SK-N-SH (cell line): ENCODE data around the gene TTLL6. TPM values are rescaled to one million over a fixed set of nuclear protein-coding genes. Genes with fewer than 3 reads are reported as not detected.

Source experiments
- CTCF ChIA-PET: fragments of 300-600, 350-600 bp; formaldehyde crosslinking; extraction: SDS; loops from one replicate; lab custom pipeline; 2021; lab: Yijun Ruan, JAX
- POLR2A ChIA-PET: fragments of 350-600 bp; sonication (Branson Sonifier 250); formaldehyde crosslinking; extraction: SDS; loops from one replicate; lab custom pipeline; 2020; ENCODE audit warnings: antibody characterized with exemption, inconsistent platforms; lab: Yijun Ruan, JAX
- DNase-seq: peaks from one replicate; pipeline ENCODE4 v3.0.0; 2012
- H2AFZ ChIP-seq: fragments of 200-600 bp; sonication (generic); 2 replicates; pipeline ENCODE4 v1.8.1; 2016; ENCODE audit warnings: antibody characterized with exemption, mild to moderate bottlenecking, low read depth
- H3F3A ChIP-seq: fragments of 200-600 bp; sonication (generic); replicated peaks from 2 replicates; pipeline ENCODE3; 2016; ENCODE audit warnings: antibody characterized with exemption, mild to moderate bottlenecking; ENCODE audit not compliant: insufficient read depth
- H3K27ac ChIP-seq, 2 experiments: fragments of 200-500 bp in 1 of 2; fragments of 200-600 bp in 1 of 2; sonication (Bioruptor generic) in 1 of 2; sonication (generic), shearing (Covaris generic) in 1 of 2; 2 replicates each; pipeline versions ENCODE4 v1.5.1 to v1.6.1; 2014 to 2016; ENCODE audit warnings: low read depth in 2 of 2, inconsistent platforms in 1 of 2, low read length in 1 of 2, mild to moderate bottlenecking in 1 of 2, mixed read lengths in 1 of 2
- H3K27me3 ChIP-seq: fragments of 200-600 bp; sonication (generic), shearing (Covaris generic); 2 replicates; pipeline ENCODE4 v1.6.1; 2016; ENCODE audit warnings: mixed run types; ENCODE audit not compliant: insufficient read depth
- H3K36me3 ChIP-seq, 2 experiments: fragments of 200-500 bp in 1 of 2; fragments of 200-600 bp in 1 of 2; sonication (Bioruptor generic) in 1 of 2; sonication (generic) in 1 of 2; replicated peaks in 1 of 2; 2 replicates each; pipeline versions ENCODE3 to v1.5.1; 2014 to 2016; ENCODE audit warnings: low read length in 1 of 2, mild to moderate bottlenecking in 1 of 2; ENCODE audit not compliant: insufficient read depth in 2 of 2, control insufficient read depth in 1 of 2
- H3K4me1 ChIP-seq, 2 experiments: fragments of 200-500 bp in 1 of 2; fragments of 200-600 bp in 1 of 2; sonication (Bioruptor generic) in 1 of 2; sonication (generic), shearing (Covaris generic) in 1 of 2; 2 replicates each; pipeline versions ENCODE4 v1.5.1 to v1.6.1; 2014 to 2016; ENCODE audit warnings: low read depth in 1 of 2, low read length in 1 of 2, mixed run types in 1 of 2; ENCODE audit not compliant: insufficient read depth in 2 of 2, control insufficient read depth in 1 of 2
- H3K4me2 ChIP-seq: fragments of 200-600 bp; sonication (generic), shearing (Covaris generic); 2 replicates; pipeline ENCODE4 v1.6.1; 2017; ENCODE audit warnings: mixed run types
- H3K4me3 ChIP-seq, 2 experiments: fragments of 200-500 bp in 1 of 2; fragments of 200-600 bp in 1 of 2; sonication (Bioruptor generic) in 1 of 2; sonication (generic), shearing (Covaris generic) in 1 of 2; 2 replicates each; pipeline versions ENCODE4 v1.5.1 to v1.8.1; 2014 to 2016; ENCODE audit warnings: low read depth in 2 of 2, inconsistent platforms in 1 of 2, low read length in 1 of 2, mild to moderate bottlenecking in 1 of 2, mixed read lengths in 1 of 2, moderate library complexity in 1 of 2
- H3K79me2 ChIP-seq: fragments of 200-600 bp; sonication (generic); 2 replicates; pipeline ENCODE4 v1.8.1; 2017; ENCODE audit warnings: mild to moderate bottlenecking; ENCODE audit not compliant: insufficient read depth
- H3K9ac ChIP-seq: fragments of 200-600 bp; sonication (generic); 2 replicates; pipeline ENCODE4 v1.6.1; 2017; ENCODE audit warnings: mixed run types
- H3K9me2 ChIP-seq: fragments of 200-600 bp; sonication (generic); 2 replicates; pipeline ENCODE4 v1.6.1; 2017; ENCODE audit warnings: mixed run types
- H3K9me3 ChIP-seq: fragments of 200-600 bp; sonication (generic); 2 replicates; pipeline ENCODE4 v1.6.1; 2017; ENCODE audit warnings: mixed run types, mild to moderate bottlenecking, moderate library complexity
- H4K20me1 ChIP-seq: fragments of 200-600 bp; sonication (generic); 2 replicates; pipeline ENCODE4 v1.6.1; 2017; ENCODE audit warnings: mild to moderate bottlenecking, mixed run types; ENCODE audit not compliant: insufficient read depth
- EP300 ChIP-seq, 2 experiments: IDR thresholded peaks; 2 replicates each; pipeline versions ENCODE4 v1.4.0 to v1.6.1; 2012; ENCODE audit warnings: borderline replicate concordance in 1 of 2, low read depth in 1 of 2, low read length in 1 of 2
- EZH2phosphoT487 ChIP-seq: fragments of 200-600 bp; sonication (generic); IDR thresholded peaks from 2 replicates; pipeline ENCODE4 v1.6.1; 2017; ENCODE audit warnings: low read depth, mixed run types, mild to moderate bottlenecking, antibody characterized with exemption, moderate library complexity, borderline replicate concordance
- FOXJ3 ChIP-seq: sonication (generic); formaldehyde crosslinking; IDR thresholded peaks from 2 replicates; pipeline ENCODE4 v1.5.1; 2020; ENCODE audit warnings: mild to moderate bottlenecking, missing genetic modification reagents
- FOXM1 ChIP-seq: IDR thresholded peaks from 2 replicates; pipeline ENCODE4 v1.4.0; 2012; ENCODE audit warnings: low read depth, mild to moderate bottlenecking
- GABPA ChIP-seq: IDR thresholded peaks from 2 replicates; pipeline ENCODE4 v1.4.0; 2012; ENCODE audit warnings: low read depth, mild to moderate bottlenecking
- GATA2 ChIP-seq: sonication (generic); formaldehyde crosslinking; IDR thresholded peaks from 2 replicates; pipeline ENCODE4 v1.5.0; 2020; ENCODE audit warnings: mild to moderate bottlenecking, missing genetic modification reagents
- JUND ChIP-seq: IDR thresholded peaks from 2 replicates; pipeline ENCODE4 v1.4.0; 2012
- NFIC ChIP-seq: IDR thresholded peaks from 2 replicates; pipeline ENCODE4 v1.4.0; 2012; ENCODE audit warnings: borderline replicate concordance
- NRF1 ChIP-seq: IDR thresholded peaks from 2 replicates; pipeline ENCODE4 v1.6.1; 2012; ENCODE audit warnings: low read depth, mild to moderate bottlenecking, low read length
- RAD21 ChIP-seq: IDR thresholded peaks from 2 replicates; pipeline ENCODE4 v1.6.1; 2012; ENCODE audit warnings: mild to moderate bottlenecking, low read length
- RFX5 ChIP-seq: IDR thresholded peaks from 2 replicates; pipeline ENCODE4 v1.6.1; 2012; ENCODE audit warnings: mild to moderate bottlenecking, improper control_type of control experiment, low read length
- RXRA ChIP-seq: IDR thresholded peaks from 2 replicates; pipeline ENCODE4 v1.4.0; 2012; ENCODE audit warnings: low read depth, mild to moderate bottlenecking, borderline replicate concordance
- TEAD4 ChIP-seq: IDR thresholded peaks from 2 replicates; pipeline ENCODE4 v1.4.0; 2012; ENCODE audit warnings: mild to moderate bottlenecking, borderline replicate concordance; ENCODE audit not compliant: insufficient read depth
- YY1 ChIP-seq: IDR thresholded peaks from 2 replicates; pipeline ENCODE4 v1.4.0; 2012; ENCODE audit warnings: low read depth, mild to moderate bottlenecking
- WGBS: methylation state at CpG from one replicate; pipeline ENCODE4 v1.1.6; 2017; ENCODE audit warnings: low lambda C conversion rate; 5-methylcytosine and 5-hydroxymethylcytosine counted together
- polyA plus RNA-seq, 3 experiments: library from polyadenylated mRNA; depleted of rRNA; stranded (reverse); fragments of >200 nt; gene quantifications; 2 replicates each; pipeline ENCODE4 v1.2.3, GENCODE V29; 2012
- TF ChIP-seq, protein P1 (sequence below): fragments of 200-600 bp; sonication (generic); IDR thresholded peaks from 2 replicates; pipeline ENCODE4 v1.6.1; 2017; ENCODE audit warnings: antibody characterized with exemption, mild to moderate bottlenecking, moderate library complexity
- TF ChIP-seq, protein P2 (sequence below): fragments of 150-350 bp; IDR thresholded peaks from 2 replicates; pipeline ENCODE4 v1.6.1; 2016; ENCODE audit warnings: mild to moderate bottlenecking, low read depth, low read length
- TF ChIP-seq, protein P3 (sequence below): IDR thresholded peaks from 2 replicates; pipeline ENCODE4 v1.4.0; 2012; ENCODE audit warnings: low read depth, borderline replicate concordance

Gene TTLL6
- polyA plus RNA-seq, 1 of the 3 experiments (the other 2 are of a cell fraction), result 3.1 TPM

DNA sequence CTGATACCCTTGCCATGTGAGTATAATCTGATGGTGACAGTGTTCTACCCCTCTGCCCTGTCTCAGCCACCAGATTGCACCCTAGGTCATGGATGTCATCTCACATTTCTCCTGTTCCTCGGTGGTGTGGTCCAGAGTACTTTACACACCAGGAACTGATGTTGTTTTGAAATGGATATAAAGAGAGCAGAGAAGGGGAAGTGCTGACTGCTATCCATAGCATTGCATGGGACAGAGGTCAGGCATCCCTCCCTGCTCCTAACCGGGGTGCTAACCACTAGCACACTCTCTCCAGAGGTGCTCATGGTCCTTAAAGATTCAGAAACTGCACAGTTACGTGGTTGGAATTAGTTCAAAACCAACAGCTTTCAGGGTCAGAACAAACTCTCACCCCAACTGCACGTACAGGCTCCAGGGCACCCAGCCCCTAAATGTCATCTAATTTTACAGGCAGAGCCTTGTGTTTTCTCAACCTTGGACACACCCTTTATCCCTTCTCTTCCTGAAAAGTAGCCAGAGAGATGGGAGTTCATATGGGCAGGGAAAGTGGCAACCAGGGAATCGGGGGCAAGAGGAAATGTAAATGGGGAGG, 16.3 kb downstream of the TTLL6 start:
- Histone ChIP-seq H3K27ac (no peak overlapping the region), H3K9ac (no peak overlapping the region), H3K36me3 (no peaks in the 10 kb centered on the region), H3K79me2 (no peaks in the 10 kb centered on the region), H3K9me2 (no peaks in the 10 kb centered on the region), H2AFZ (no peak overlapping the region), H4K20me1 (no peaks in the 10 kb centered on the region), H3K4me1 (peaks cover 0 to 18% of the 10 kb centered on the region in 2 experiments; a peak in 2 of 4 replicates), H3K4me3 (no peak overlapping the region), H3K9me3 (no peaks in the 10 kb centered on the region), H3K4me2 (no peak overlapping the region), H3K27me3 (0 out of 2 replicates have a peak, but pooled peaks cover 3% of the 10 kb centered on the region), H3F3A (peaks cover 17% of the 10 kb centered on the region)
- TF ChIP-seq RFX5, result no peak
- TF ChIP-seq RAD21, result no peak
- TF ChIP-seq, protein P1, sequence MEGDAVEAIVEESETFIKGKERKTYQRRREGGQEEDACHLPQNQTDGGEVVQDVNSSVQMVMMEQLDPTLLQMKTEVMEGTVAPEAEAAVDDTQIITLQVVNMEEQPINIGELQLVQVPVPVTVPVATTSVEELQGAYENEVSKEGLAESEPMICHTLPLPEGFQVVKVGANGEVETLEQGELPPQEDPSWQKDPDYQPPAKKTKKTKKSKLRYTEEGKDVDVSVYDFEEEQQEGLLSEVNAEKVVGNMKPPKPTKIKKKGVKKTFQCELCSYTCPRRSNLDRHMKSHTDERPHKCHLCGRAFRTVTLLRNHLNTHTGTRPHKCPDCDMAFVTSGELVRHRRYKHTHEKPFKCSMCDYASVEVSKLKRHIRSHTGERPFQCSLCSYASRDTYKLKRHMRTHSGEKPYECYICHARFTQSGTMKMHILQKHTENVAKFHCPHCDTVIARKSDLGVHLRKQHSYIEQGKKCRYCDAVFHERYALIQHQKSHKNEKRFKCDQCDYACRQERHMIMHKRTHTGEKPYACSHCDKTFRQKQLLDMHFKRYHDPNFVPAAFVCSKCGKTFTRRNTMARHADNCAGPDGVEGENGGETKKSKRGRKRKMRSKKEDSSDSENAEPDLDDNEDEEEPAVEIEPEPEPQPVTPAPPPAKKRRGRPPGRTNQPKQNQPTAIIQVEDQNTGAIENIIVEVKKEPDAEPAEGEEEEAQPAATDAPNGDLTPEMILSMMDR, result no peak
- TF ChIP-seq, protein P2, sequence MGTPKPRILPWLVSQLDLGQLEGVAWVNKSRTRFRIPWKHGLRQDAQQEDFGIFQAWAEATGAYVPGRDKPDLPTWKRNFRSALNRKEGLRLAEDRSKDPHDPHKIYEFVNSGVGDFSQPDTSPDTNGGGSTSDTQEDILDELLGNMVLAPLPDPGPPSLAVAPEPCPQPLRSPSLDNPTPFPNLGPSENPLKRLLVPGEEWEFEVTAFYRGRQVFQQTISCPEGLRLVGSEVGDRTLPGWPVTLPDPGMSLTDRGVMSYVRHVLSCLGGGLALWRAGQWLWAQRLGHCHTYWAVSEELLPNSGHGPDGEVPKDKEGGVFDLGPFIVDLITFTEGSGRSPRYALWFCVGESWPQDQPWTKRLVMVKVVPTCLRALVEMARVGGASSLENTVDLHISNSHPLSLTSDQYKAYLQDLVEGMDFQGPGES, result no peak
- no peak for TF ChIP-seq FOXM1
- no peak for TF ChIP-seq YY1
- no peak for TF ChIP-seq NRF1
- no peak for TF ChIP-seq RXRA
- no peak for TF ChIP-seq NFIC
- no peak for TF ChIP-seq TEAD4
- TF ChIP-seq EP300 (IDR thresholded peaks at IDR 0.05; ENCODE audit: borderline replicate concordance in 1 of 2, low read depth in 1 of 2, low read length in 1 of 2), result no peak
- TF ChIP-seq GATA2 (CRISPR knock-in tag), result no peak
- TF ChIP-seq FOXJ3 (CRISPR knock-in tag), result no peak
- TF ChIP-seq EZH2phosphoT487, result no peak
- no peak for TF ChIP-seq JUND
- no peak for TF ChIP-seq GABPA
- TF ChIP-seq, protein P3, sequence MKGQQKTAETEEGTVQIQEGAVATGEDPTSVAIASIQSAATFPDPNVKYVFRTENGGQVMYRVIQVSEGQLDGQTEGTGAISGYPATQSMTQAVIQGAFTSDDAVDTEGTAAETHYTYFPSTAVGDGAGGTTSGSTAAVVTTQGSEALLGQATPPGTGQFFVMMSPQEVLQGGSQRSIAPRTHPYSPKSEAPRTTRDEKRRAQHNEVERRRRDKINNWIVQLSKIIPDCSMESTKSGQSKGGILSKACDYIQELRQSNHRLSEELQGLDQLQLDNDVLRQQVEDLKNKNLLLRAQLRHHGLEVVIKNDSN, result no peak
- ChIA-PET POLR2A (no interaction called here), CTCF (interaction anchor here (0.7 to 6.7 kb wide), 10 partner anchors 10 to 232 kb away, joined by 4 to 59 read pairs (median 10); partner anchors contain the start of genes PRAC1, PRAC2 and TTLL6)
- no peak for DNase-seq
- WGBS, result 45% methylated on average over 5 of the region's 5 CpGs
